ENCODE data around the gene SNCAIP. TPM values are rescaled to one million over a fixed set of nuclear protein-coding genes. Genes with fewer than 3 reads are reported as not detected.
A peak's percentile ranks its signal among the peaks of the same experiment; 100 is the strongest.

Gene SNCAIP
- total RNA-seq, 1 experiment from 2014 or later: 3.0 TPM

GRCh38 chr5:122429545-122430318 lies 117.7 kb downstream of the SNCAIP start:
- peak overlapping the region; percentile 69 for H3K27ac ChIP-seq (ENCODE audit: insufficient read length, low read depth, low read length)
- H3K9me3 Mint-ChIP-seq: peaks cover 5 to 13% of the 10 kb centered on the region in 2 experiments; a peak in 4 of 5 replicates
- H3K4me1 Mint-ChIP-seq: peaks cover 33 to 38% of the 10 kb centered on the region in 2 experiments
- H3K9me3 ChIP-seq (ENCODE audit: control insufficient read depth, low read depth, low read length): no peaks in the 10 kb centered on the region
- peak overlapping the region; percentile 93 for H2BK20ac ChIP-seq (ENCODE audit: low read depth, low read length, poor library complexity, severe bottlenecking)
- TF ChIP-seq CTCF (conservative IDR thresholded peaks at IDR 0.05): no peak
- no peak overlapping the region for H4K91ac ChIP-seq (ENCODE audit: insufficient read length, low read depth, low read length)
- H4K20me1 ChIP-seq (ENCODE audit: control insufficient read depth, insufficient read depth, insufficient read length): no peaks in the 10 kb centered on the region
- 100% methylated on average over 2 of the region's 7 CpGs for WGBS (ENCODE audit: extremely low coverage, insufficient read length, low lambda C conversion rate)
- no peak overlapping the region for H3K56ac ChIP-seq (ENCODE audit: insufficient read length, low read depth, low read length)
- no peak overlapping the region for H2AK5ac ChIP-seq (ENCODE audit: insufficient read length, low read length)
- H2AFZ ChIP-seq (ENCODE audit: low read length): no peak overlapping the region
- H3K36me3 Mint-ChIP-seq (ENCODE audit: insufficient read depth in 1 of 3, low read depth in 3 of 3): peaks cover 5 to 35% (median 5%) of the 10 kb centered on the region in 3 experiments; a peak in 6 of 7 replicates
- no peaks in the 10 kb centered on the region for H3K79me2 ChIP-seq (ENCODE audit: insufficient read depth, low read length)
- H3K9ac ChIP-seq (ENCODE audit: extremely low read depth, insufficient read length, low read length): no peak overlapping the region
- H3K4me2 ChIP-seq (ENCODE audit: insufficient read depth, insufficient read length, low read length): peak overlapping the region; percentile 27
- H4K5ac ChIP-seq (ENCODE audit: insufficient read length, low read depth, low read length): no peak overlapping the region
- H3K27me3 ChIP-seq (ENCODE audit: insufficient read depth, low read length): no peaks in the 10 kb centered on the region
- H3K79me1 ChIP-seq (ENCODE audit: insufficient read depth, low read depth, low read length, poor library complexity, severe bottlenecking): no peaks in the 10 kb centered on the region
- H2BK12ac ChIP-seq (ENCODE audit: insufficient read length, low read depth, low read length): no peak overlapping the region
- no peak overlapping the region for H2BK15ac ChIP-seq (ENCODE audit: low read depth, low read length)
- H3K23ac ChIP-seq (ENCODE audit: insufficient read length, low read depth, low read length): no peak overlapping the region
- no peak overlapping the region for H3K4me3 Mint-ChIP-seq
- H2BK120ac ChIP-seq (ENCODE audit: low read depth, low read length, poor library complexity, severe bottlenecking): no peak overlapping the region
- H3K27ac Mint-ChIP-seq: peak overlapping the region; percentile 41 to 96 (median 89)
- H3K18ac ChIP-seq (ENCODE audit: insufficient read length, low read depth, low read length): no peak overlapping the region
- no peaks in the 10 kb centered on the region; the same call in 1 of the 2 replicates for H3K4me1 ChIP-seq (ENCODE audit: insufficient read depth, low read length)
- no peak overlapping the region for H4K8ac ChIP-seq (replicated peaks; ENCODE audit: insufficient read length, low read depth, low read length)
- H2BK5ac ChIP-seq (ENCODE audit: insufficient read length, low read length): no peak overlapping the region
- H3K27me3 Mint-ChIP-seq (ENCODE audit: low read depth): no peaks in the 10 kb centered on the region
- H3T11ph ChIP-seq (ENCODE audit: low read length): no peak overlapping the region
- H3K23me2 ChIP-seq (ENCODE audit: insufficient read length, low read depth, low read length, poor library complexity, severe bottlenecking): no peaks in the 10 kb centered on the region
- H3K14ac ChIP-seq (ENCODE audit: insufficient read depth, low read length): no peak overlapping the region
- DNase-seq: peak; percentile 57
- H3K4ac ChIP-seq (ENCODE audit: low read depth, low read length): no peak overlapping the region
